SU-DHL-6 (cell line): ENCODE data around the gene DHTKD1.

Source experiments
- H2AFZ ChIP-seq: fragments of 200-600 bp; sonication (generic); 2 replicates; pipeline ENCODE4 v1.6.1; 2014; ENCODE audit warnings: low read depth, mild to moderate bottlenecking, moderate library complexity, mixed read lengths, antibody characterized with exemption, low read length; ENCODE audit not compliant: severe bottlenecking
- H3F3A ChIP-seq: fragments of 200-600 bp; shearing (Covaris generic); 2 replicates; pipeline ENCODE4 v1.6.0; 2016; ENCODE audit warnings: antibody characterized with exemption, mild to moderate bottlenecking; ENCODE audit not compliant: insufficient read depth
- H3K27ac ChIP-seq: fragments of 200-600 bp; sonication (generic); 2 replicates; pipeline ENCODE4 v1.5.1; 2016; ENCODE audit warnings: low read depth, mild to moderate bottlenecking, low read length, moderate library complexity, mixed read lengths
- H3K27me3 ChIP-seq: fragments of 200-600 bp; sonication (generic), shearing (Covaris generic); 2 replicates; pipeline ENCODE4 v1.6.0; 2014; ENCODE audit warnings: mild to moderate bottlenecking, low read length
- H3K36me3 ChIP-seq: fragments of 200-600 bp; sonication (generic); 2 replicates; pipeline ENCODE4 v1.6.1; 2014; ENCODE audit warnings: mild to moderate bottlenecking, low read length, mixed read lengths
- H3K4me2 ChIP-seq: fragments of 300-600, 200-600 bp; shearing (Covaris generic), sonication (generic); 2 replicates; pipeline ENCODE4 v1.6.0; 2014; ENCODE audit warnings: low read length, low read depth, mild to moderate bottlenecking; ENCODE audit not compliant: poor library complexity, severe bottlenecking
- H3K4me3 ChIP-seq: fragments of 200-600 bp; sonication (generic); 2 replicates; pipeline ENCODE4 v1.5.1; 2014; ENCODE audit warnings: antibody characterized with exemption, low read length, mild to moderate bottlenecking, mixed read lengths; ENCODE audit not compliant: insufficient read depth, poor library complexity, severe bottlenecking
- H3K79me2 ChIP-seq: fragments of 200-600 bp; sonication (generic); 2 replicates; pipeline ENCODE4 v1.6.1; 2014; ENCODE audit warnings: mild to moderate bottlenecking, low read length, moderate library complexity; ENCODE audit not compliant: insufficient read depth
- H3K9ac ChIP-seq: fragments of 200-600 bp; sonication (generic); 2 replicates; pipeline ENCODE4 v1.7.0; 2014; ENCODE audit warnings: mild to moderate bottlenecking, low read length
- H3K9me2 ChIP-seq: fragments of 200-600 bp; sonication (generic); replicated peaks from 2 replicates; pipeline ENCODE4 v1.6.1; 2014; ENCODE audit warnings: low read length; ENCODE audit not compliant: insufficient read depth
- H3K9me3 ChIP-seq: fragments of 200-600 bp; sonication (generic); 2 replicates; pipeline ENCODE4 v1.6.1; 2014; ENCODE audit warnings: low read length, mixed read lengths; ENCODE audit not compliant: insufficient read depth
- H4K20me1 ChIP-seq: fragments of 200-600 bp; sonication (generic); 2 replicates; pipeline ENCODE4 v1.6.1; 2014; ENCODE audit warnings: low read depth, mild to moderate bottlenecking, antibody characterized with exemption, low read length, moderate library complexity, mixed read lengths
- EZH2phosphoT487 ChIP-seq: fragments of 200-600 bp; sonication (generic), shearing (Covaris generic); conservative IDR thresholded peaks from 2 replicates; pipeline ENCODE4 v1.6.1; 2018; ENCODE audit warnings: mild to moderate bottlenecking, antibody characterized with exemption, low read length, moderate library complexity, mixed read lengths
- TF ChIP-seq, protein P1 (sequence below): fragments of 200-600 bp; sonication (generic); IDR thresholded peaks from one replicate; pipeline ENCODE4 v1.5.1; 2017; ENCODE audit warnings: antibody characterized with exemption, mild to moderate bottlenecking, low read length, moderate library complexity; ENCODE audit not compliant: insufficient read depth, poor library complexity, severe bottlenecking

DHTKD1 gene

DNA sequence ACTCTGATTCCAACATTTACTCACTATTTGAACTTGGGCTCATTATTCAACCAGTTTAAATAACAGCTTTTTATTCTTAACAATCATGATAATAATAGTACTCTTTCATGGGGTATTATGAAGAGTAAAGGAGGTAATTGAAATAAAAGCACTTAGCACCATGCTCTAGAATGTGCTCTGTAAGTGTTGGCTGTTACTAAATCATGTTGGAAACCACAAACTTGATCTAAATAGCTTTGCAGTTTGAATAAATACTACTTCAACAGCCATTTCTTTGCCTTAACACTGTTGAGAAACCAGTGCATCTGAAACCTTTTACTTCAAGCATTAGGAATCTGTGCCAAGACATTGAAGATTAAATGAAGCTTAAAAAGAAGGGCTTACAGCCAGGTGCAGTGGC, 18.2 kb upstream of the DHTKD1 start:
- no peak overlapping the region for H3K27ac ChIP-seq
- TF ChIP-seq EZH2phosphoT487, result no peak
- TF ChIP-seq, protein P1, sequence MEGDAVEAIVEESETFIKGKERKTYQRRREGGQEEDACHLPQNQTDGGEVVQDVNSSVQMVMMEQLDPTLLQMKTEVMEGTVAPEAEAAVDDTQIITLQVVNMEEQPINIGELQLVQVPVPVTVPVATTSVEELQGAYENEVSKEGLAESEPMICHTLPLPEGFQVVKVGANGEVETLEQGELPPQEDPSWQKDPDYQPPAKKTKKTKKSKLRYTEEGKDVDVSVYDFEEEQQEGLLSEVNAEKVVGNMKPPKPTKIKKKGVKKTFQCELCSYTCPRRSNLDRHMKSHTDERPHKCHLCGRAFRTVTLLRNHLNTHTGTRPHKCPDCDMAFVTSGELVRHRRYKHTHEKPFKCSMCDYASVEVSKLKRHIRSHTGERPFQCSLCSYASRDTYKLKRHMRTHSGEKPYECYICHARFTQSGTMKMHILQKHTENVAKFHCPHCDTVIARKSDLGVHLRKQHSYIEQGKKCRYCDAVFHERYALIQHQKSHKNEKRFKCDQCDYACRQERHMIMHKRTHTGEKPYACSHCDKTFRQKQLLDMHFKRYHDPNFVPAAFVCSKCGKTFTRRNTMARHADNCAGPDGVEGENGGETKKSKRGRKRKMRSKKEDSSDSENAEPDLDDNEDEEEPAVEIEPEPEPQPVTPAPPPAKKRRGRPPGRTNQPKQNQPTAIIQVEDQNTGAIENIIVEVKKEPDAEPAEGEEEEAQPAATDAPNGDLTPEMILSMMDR, result no peak
- no peak overlapping the region for H3K9ac ChIP-seq
- H2AFZ ChIP-seq, result peak overlapping the region; percentile 93
- no peaks in the 10 kb centered on the region for H3K9me2 ChIP-seq
- no peaks in the 10 kb centered on the region for H3K9me3 ChIP-seq
- no peak overlapping the region for H3K4me3 ChIP-seq
- no peaks in the 10 kb centered on the region for H3K79me2 ChIP-seq
- H4K20me1 ChIP-seq, result no peaks in the 10 kb centered on the region
- H3K27me3 ChIP-seq, result no peaks in the 10 kb centered on the region
- H3F3A ChIP-seq, result peaks cover 1% of the 10 kb centered on the region; the same call in 1 of the 2 replicates
- no peak overlapping the region for H3K4me2 ChIP-seq
- H3K36me3 ChIP-seq, result no peaks in the 10 kb centered on the region

DNA sequence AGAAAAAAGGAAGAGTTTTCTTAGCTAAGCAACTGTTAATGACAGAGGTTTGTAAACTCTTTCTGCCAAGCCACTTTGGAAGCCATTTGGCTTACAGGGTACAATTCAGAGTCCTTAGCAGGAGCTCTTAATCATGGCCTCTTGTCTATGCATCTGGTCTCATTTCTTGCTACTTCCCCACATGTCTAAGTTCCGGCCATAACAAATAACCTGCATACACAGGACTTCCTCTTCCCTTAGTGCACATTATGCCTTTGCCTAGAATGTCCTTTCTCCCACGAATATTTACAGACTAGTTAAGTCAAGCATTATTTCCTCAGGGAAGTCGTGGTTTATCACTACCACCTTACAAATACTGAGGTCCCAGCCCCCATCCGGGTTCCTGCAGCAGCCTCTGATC, 17.5 kb upstream of the DHTKD1 start:
- no peaks in the 10 kb centered on the region for H3F3A ChIP-seq
- no peak overlapping the region for H3K9ac ChIP-seq
- no peak overlapping the region for H3K27ac ChIP-seq
- TF ChIP-seq, protein P1, result no peak
- TF ChIP-seq EZH2phosphoT487, result no peak
- no peak overlapping the region for H3K4me2 ChIP-seq
- H3K4me3 ChIP-seq, result no peak overlapping the region
- no peaks in the 10 kb centered on the region for H4K20me1 ChIP-seq
- no peaks in the 10 kb centered on the region for H3K27me3 ChIP-seq
- H3K9me3 ChIP-seq, result no peaks in the 10 kb centered on the region
- no peaks in the 10 kb centered on the region for H3K36me3 ChIP-seq
- no peaks in the 10 kb centered on the region for H3K9me2 ChIP-seq
- H2AFZ ChIP-seq, result peak overlapping the region; percentile 93
- no peaks in the 10 kb centered on the region for H3K79me2 ChIP-seq

DNA sequence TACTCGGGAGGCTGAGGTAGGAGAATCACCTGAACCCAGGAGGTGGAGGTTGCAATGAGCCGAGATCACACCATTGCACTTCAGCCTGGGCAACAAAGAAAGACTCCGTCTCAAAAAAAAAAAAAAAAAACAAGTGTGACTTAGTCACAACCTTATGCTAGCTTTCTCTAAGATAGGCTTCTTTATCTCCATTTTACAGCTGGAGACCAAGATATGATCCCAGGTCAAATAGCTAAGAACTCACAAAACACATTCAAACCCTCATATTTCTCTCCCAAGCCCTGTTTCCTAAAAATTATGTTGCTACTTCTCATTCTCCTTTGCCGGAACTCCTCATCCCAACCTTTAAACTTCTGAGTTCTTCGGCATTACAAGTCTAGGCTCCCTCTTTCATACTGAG, 13.0 kb upstream of the DHTKD1 start:
- H4K20me1 ChIP-seq, result no peaks in the 10 kb centered on the region
- no peak overlapping the region for H3K4me2 ChIP-seq
- H3K79me2 ChIP-seq, result no peaks in the 10 kb centered on the region
- H3K9ac ChIP-seq, result no peak overlapping the region
- H3K27ac ChIP-seq, result no peak overlapping the region
- no peaks in the 10 kb centered on the region for H3K9me2 ChIP-seq
- no peak overlapping the region for H3K4me3 ChIP-seq
- H3K9me3 ChIP-seq, result no peaks in the 10 kb centered on the region
- no peak overlapping the region for H2AFZ ChIP-seq
- H3K36me3 ChIP-seq, result no peaks in the 10 kb centered on the region
- no peaks in the 10 kb centered on the region for H3F3A ChIP-seq
- no peaks in the 10 kb centered on the region for H3K27me3 ChIP-seq
- TF ChIP-seq, protein P1, result no peak
- TF ChIP-seq EZH2phosphoT487, result no peak
